NCI-H1436 (cell line): ENCODE data around the gene NOP16.

Source experiments
- DNase-seq: peaks from one replicate; lab custom pipeline; 2025; lab: John Stamatoyannopoulos, UW

Gene NOP16

GRCh38 chr5:176386491-176386890 lies 1.9 kb downstream of the NOP16 start:
- no peak for DNase-seq

- no peak for DNase-seq
Observed at GRCh38 chr5:176384991-176385390, 3.4 kb downstream of the NOP16 start.

- no peak for DNase-seq
Observed at GRCh38 chr5:176384366-176384930, 4.0 kb downstream of the NOP16 start.

- no peak for DNase-seq
Observed at GRCh38 chr5:176383961-176384360, 4.4 kb downstream of the NOP16 start.

- no peak for DNase-seq
Observed at GRCh38 chr5:176383248-176383905, 5.0 kb downstream of the NOP16 start.

- DNase-seq = no peak
Observed at GRCh38 chr5:176382721-176383120, 5.7 kb downstream of the NOP16 start.

- DNase-seq = no peak
Observed at GRCh38 chr5:176381979-176382378, 6.4 kb downstream of the NOP16 start.

GRCh38 chr5:176381423-176381822 lies 7.0 kb downstream of the NOP16 start:
- no peak for DNase-seq

GRCh38 chr5:176379881-176380280 lies 8.5 kb downstream of the NOP16 start:
- no peak for DNase-seq

GRCh38 chr5:176373100-176373818 lies 15.1 kb downstream of the NOP16 start:
- no peak for DNase-seq

- no peak for DNase-seq
Observed at GRCh38 chr5:176371621-176372539, 16.5 kb downstream of the NOP16 start.

- DNase-seq = no peak
Observed at GRCh38 chr5:176369934-176370711, 18.3 kb downstream of the NOP16 start.

GRCh38 chr5:176368726-176369125 lies 19.7 kb downstream of the NOP16 start:
- no peak for DNase-seq

GRCh38 chr5:176366232-176366894 lies 22.0 kb downstream of the NOP16 start:
- no peak for DNase-seq

GRCh38 chr5:176365351-176366231 lies 22.8 kb downstream of the NOP16 start, which contains the start of gene ARL10:
Gene ARL10 (plus strand): TSS chr5:176365487. CDS start chr5:176365564, 77 bp downstream.
- DNase-seq = no peak

- no peak for DNase-seq
Observed at GRCh38 chr5:176364765-176365350, 23.5 kb downstream of the NOP16 start.

- no peak for DNase-seq
Observed at GRCh38 chr5:176362233-176362490, 26.2 kb downstream of the NOP16 start.

- peak; percentile 56 for DNase-seq
Observed at GRCh38 chr5:176361437-176362232, 26.8 kb downstream of the NOP16 start, which contains the start of gene KIAA1191. Gene KIAA1191 (minus strand): TSS chr5:176361764. CDS start chr5:176359508, 2,256 bp downstream.
